GM13976 (cell line): ENCODE measurements around the gene RANBP9.

Experiments used
- DNase-seq: peaks from one replicate; pipeline ENCODE4 v3.0.0; 2012; ENCODE audit warnings: low spot score
- CTCF ChIP-seq: IDR thresholded peaks from 2 replicates; pipeline ENCODE4 v1.5.1; 2012; ENCODE audit warnings: borderline replicate concordance, mild to moderate bottlenecking; ENCODE audit not compliant: insufficient read depth; ENCODE audit errors: extremely low read depth, missing control alignments, control extremely low read depth
- in situ Hi-C: fragments of 300-500 bp; cut with MboI; formaldehyde crosslinking; loops from one replicate; pipeline ENCODE4 v1.12.0; 2022; ENCODE audit warnings: low sequenced_read_pairs, mixed read lengths, inconsistent platforms; ENCODE audit not compliant: unreplicated experiment

RANBP9 gene

GRCh38 chr6:13682346-13682745, 29.3 kb downstream of the RANBP9 start:
- in situ Hi-C loops: no loop called here
- no peak for TF ChIP-seq CTCF
- DNase-seq: no peak

GRCh38 chr6:13681305-13682061, 30.2 kb downstream of the RANBP9 start:
- peak; percentile 30 for DNase-seq
- no peak for TF ChIP-seq CTCF
- in situ Hi-C loops: no loop called here

GRCh38 chr6:13680448-13680968, 31.1 kb downstream of the RANBP9 start:
- no peak for TF ChIP-seq CTCF
- in situ Hi-C loops: no loop called here
- DNase-seq: no peak

GRCh38 chr6:13679996-13680395, 31.6 kb downstream of the RANBP9 start:
- TF ChIP-seq CTCF: no peak
- in situ Hi-C loops: no loop called here
- DNase-seq: no peak

GRCh38 chr6:13678255-13678983, 33.2 kb downstream of the RANBP9 start:
- DNase-seq: no peak
- in situ Hi-C loops: no loop called here

GRCh38 chr6:13677878-13678254, 33.8 kb downstream of the RANBP9 start:
- in situ Hi-C loops: no loop called here
- DNase-seq: no peak
- no peak for TF ChIP-seq CTCF

More at GRCh38 chr6:13678255-13678983, 33.2 kb downstream of the RANBP9 start:
- no peak for TF ChIP-seq CTCF
